ENCODE data around the gene UBE2G1.
"Not testable (repeated sequence)": the region's sequence is repeated elsewhere in the genome, so short reads cannot be mapped to it uniquely, and the experiment has no call there.

Gene UBE2G1

GRCh38 chr17:4369557-4370230 is 3.2 kb upstream of the UBE2G1 start:
- Histone ChIP-seq H2AFZ (ENCODE audit: low read depth, low read length) (no peak overlapping the region), H3K79me2 (ENCODE audit: insufficient read depth, low read length) (peaks cover 17% of the 10 kb centered on the region), H3K4me1 (ENCODE audit: insufficient read depth, low read length) (peaks cover 15% of the 10 kb centered on the region), H3K4me2 (ENCODE audit: insufficient read depth, low read length) (no peak overlapping the region), H4K20me1 (ENCODE audit: insufficient read depth, low read length) (peaks cover 4% of the 10 kb centered on the region), H3K4me3 (ENCODE audit: low read depth in 1 of 2, low read length in 2 of 2) (no peak overlapping the region), H3K9ac (ENCODE audit: low read depth, low read length) (no peak overlapping the region), H3K9me3 (ENCODE audit: insufficient read depth, low read length, severe bottlenecking) (no peaks in the 10 kb centered on the region), H3K36me3 (ENCODE audit: insufficient read depth, low read length) (peaks cover 8% of the 10 kb centered on the region; the same call in 1 of the 2 replicates), H3K27me3 (ENCODE audit: insufficient read depth, low read length, poor library complexity) (no peaks in the 10 kb centered on the region), H3K27ac (ENCODE audit: low read length) (no peak overlapping the region)
- ATAC-seq (ENCODE audit: insufficient read depth, low read depth) (no peak), DNase-seq (peak; percentile 20)
- TF ChIP-seq EZH2 (IDR thresholded peaks at IDR 0.05; ENCODE audit: borderline replicate concordance, low read depth, low read length, severe bottlenecking), result no peak
- TF ChIP-seq, protein P1, sequence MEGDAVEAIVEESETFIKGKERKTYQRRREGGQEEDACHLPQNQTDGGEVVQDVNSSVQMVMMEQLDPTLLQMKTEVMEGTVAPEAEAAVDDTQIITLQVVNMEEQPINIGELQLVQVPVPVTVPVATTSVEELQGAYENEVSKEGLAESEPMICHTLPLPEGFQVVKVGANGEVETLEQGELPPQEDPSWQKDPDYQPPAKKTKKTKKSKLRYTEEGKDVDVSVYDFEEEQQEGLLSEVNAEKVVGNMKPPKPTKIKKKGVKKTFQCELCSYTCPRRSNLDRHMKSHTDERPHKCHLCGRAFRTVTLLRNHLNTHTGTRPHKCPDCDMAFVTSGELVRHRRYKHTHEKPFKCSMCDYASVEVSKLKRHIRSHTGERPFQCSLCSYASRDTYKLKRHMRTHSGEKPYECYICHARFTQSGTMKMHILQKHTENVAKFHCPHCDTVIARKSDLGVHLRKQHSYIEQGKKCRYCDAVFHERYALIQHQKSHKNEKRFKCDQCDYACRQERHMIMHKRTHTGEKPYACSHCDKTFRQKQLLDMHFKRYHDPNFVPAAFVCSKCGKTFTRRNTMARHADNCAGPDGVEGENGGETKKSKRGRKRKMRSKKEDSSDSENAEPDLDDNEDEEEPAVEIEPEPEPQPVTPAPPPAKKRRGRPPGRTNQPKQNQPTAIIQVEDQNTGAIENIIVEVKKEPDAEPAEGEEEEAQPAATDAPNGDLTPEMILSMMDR (IDR thresholded peaks at IDR 0.05; ENCODE audit: borderline replicate concordance, extremely low read depth, low read length, poor library complexity, severe bottlenecking), result no peak

- peaks cover 20% of the 10 kb centered on the region for H3K4me1 ChIP-seq (ENCODE audit: insufficient read depth, low read length)
- H4K20me1 ChIP-seq (ENCODE audit: insufficient read depth, low read length), result peaks cover 13% of the 10 kb centered on the region
- H3K4me3 ChIP-seq (ENCODE audit: low read depth in 1 of 2, low read length in 2 of 2), result no peak overlapping the region
- peak overlapping the region; percentile 51 for H2AFZ ChIP-seq (ENCODE audit: low read depth, low read length)
- no peak overlapping the region for H3K4me2 ChIP-seq (ENCODE audit: insufficient read depth, low read length)
- H3K9me3 ChIP-seq (ENCODE audit: insufficient read depth, low read length, severe bottlenecking), result no peaks in the 10 kb centered on the region
- H3K79me2 ChIP-seq (ENCODE audit: insufficient read depth, low read length), result peaks cover 31% of the 10 kb centered on the region
- no peak for TF ChIP-seq EZH2 (IDR thresholded peaks at IDR 0.05; ENCODE audit: borderline replicate concordance, low read depth, low read length, severe bottlenecking)
- TF ChIP-seq, protein P1 (IDR thresholded peaks at IDR 0.05; ENCODE audit: borderline replicate concordance, extremely low read depth, low read length, poor library complexity, severe bottlenecking), result no peak
- H3K9ac ChIP-seq (ENCODE audit: low read depth, low read length), result no peak overlapping the region
- H3K36me3 ChIP-seq (ENCODE audit: insufficient read depth, low read length), result peaks cover 8% of the 10 kb centered on the region; the same call in 1 of the 2 replicates
- ATAC-seq (ENCODE audit: insufficient read depth, low read depth) (no peak), DNase-seq (no peak)
- H3K27me3 ChIP-seq (ENCODE audit: insufficient read depth, low read length, poor library complexity), result no peaks in the 10 kb centered on the region
- no peak overlapping the region for H3K27ac ChIP-seq (ENCODE audit: low read length)
Observed at GRCh38 chr17:4368341-4368740, 1.9 kb upstream of the UBE2G1 start.

GRCh38 chr17:4367177-4367576 is 702 bp upstream of the UBE2G1 start:
- peak overlapping the region in 1 of 2 experiments; percentile 53; a peak in 2 of 4 replicates for H3K4me3 ChIP-seq (ENCODE audit: low read depth in 1 of 2, low read length in 2 of 2)

GRCh38 chr17:4365628-4366326 is 698 bp downstream of the UBE2G1 start:
- H3K9me3 ChIP-seq (ENCODE audit: insufficient read depth, low read length, severe bottlenecking), result no peaks in the 10 kb centered on the region
- peaks cover 56% of the 10 kb centered on the region for H3K79me2 ChIP-seq (ENCODE audit: insufficient read depth, low read length)
- ATAC-seq (ENCODE audit: insufficient read depth, low read depth) (peak; percentile 6), DNase-seq (peak; percentile 51)
- H3K27ac ChIP-seq (ENCODE audit: low read length), result peak overlapping the region; percentile 84
- peaks cover 28% of the 10 kb centered on the region for H3K4me1 ChIP-seq (ENCODE audit: insufficient read depth, low read length)
- no peaks in the 10 kb centered on the region for H3K27me3 ChIP-seq (ENCODE audit: insufficient read depth, low read length, poor library complexity)
- H4K20me1 ChIP-seq (ENCODE audit: insufficient read depth, low read length), result peaks cover 37% of the 10 kb centered on the region
- H3K36me3 ChIP-seq (ENCODE audit: insufficient read depth, low read length), result peaks cover 26% of the 10 kb centered on the region
- peak overlapping the region; percentile 98 for H3K9ac ChIP-seq (ENCODE audit: low read depth, low read length)
- H3K4me2 ChIP-seq (ENCODE audit: insufficient read depth, low read length), result peak overlapping the region; percentile 97
- peak overlapping the region; percentile 78 to 99 for H3K4me3 ChIP-seq (ENCODE audit: low read depth in 1 of 2, low read length in 2 of 2)
- TF ChIP-seq EZH2 (IDR thresholded peaks at IDR 0.05; ENCODE audit: borderline replicate concordance, low read depth, low read length, severe bottlenecking), result no peak
- TF ChIP-seq, protein P1 (IDR thresholded peaks at IDR 0.05; ENCODE audit: borderline replicate concordance, extremely low read depth, low read length, poor library complexity, severe bottlenecking), result no peak
- peak overlapping the region; percentile 74 for H2AFZ ChIP-seq (ENCODE audit: low read depth, low read length)

More at GRCh38 chr17:4367177-4367576, 702 bp upstream of the UBE2G1 start:
- not testable (repeated sequence) for DNase-seq; ATAC-seq (ENCODE audit: insufficient read depth, low read depth); H3K9me3 ChIP-seq (ENCODE audit: insufficient read depth, low read length, severe bottlenecking); H3K27me3 ChIP-seq (ENCODE audit: insufficient read depth, low read length, poor library complexity)
- H3K27ac ChIP-seq (ENCODE audit: low read length), result peak overlapping the region; percentile 67
- peaks cover 25% of the 10 kb centered on the region for H4K20me1 ChIP-seq (ENCODE audit: insufficient read depth, low read length)
- H3K9ac ChIP-seq (ENCODE audit: low read depth, low read length), result peak overlapping the region; percentile 38
- peak overlapping the region; percentile 89 for H2AFZ ChIP-seq (ENCODE audit: low read depth, low read length)
- H3K79me2 ChIP-seq (ENCODE audit: insufficient read depth, low read length), result peaks cover 42% of the 10 kb centered on the region
- peak overlapping the region; percentile 68 for H3K4me2 ChIP-seq (ENCODE audit: insufficient read depth, low read length)
- H3K36me3 ChIP-seq (ENCODE audit: insufficient read depth, low read length), result peaks cover 17% of the 10 kb centered on the region
- H3K4me1 ChIP-seq (ENCODE audit: insufficient read depth, low read length), result peaks cover 28% of the 10 kb centered on the region

All from DND-41 (cell line).